ENCODE data around the gene TMTC2. TPM values are rescaled to one million over a fixed set of nuclear protein-coding genes. Genes with fewer than 3 reads are reported as not detected.

Gene TMTC2
- polyA plus RNA-seq, 1 donor = 46.4 TPM

DNA sequence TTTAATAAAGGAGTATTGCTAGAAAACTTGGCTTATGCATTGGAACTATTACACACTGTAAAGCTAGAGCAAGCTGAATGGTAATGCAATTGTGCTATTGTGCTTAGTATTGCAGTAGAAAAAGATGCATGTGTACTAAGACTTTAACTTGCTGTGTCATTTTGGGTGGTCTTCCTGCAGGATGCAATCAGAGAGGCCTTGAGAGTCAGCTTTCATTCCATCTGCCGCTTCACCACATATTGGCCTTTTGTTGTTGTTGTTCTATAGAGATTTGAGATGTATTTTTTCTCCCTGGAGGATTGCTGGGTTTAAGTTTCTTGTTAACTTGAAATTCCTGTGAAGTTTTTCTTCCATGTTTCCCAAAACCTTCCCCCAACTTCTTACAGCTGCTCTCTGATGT is 449.7 kb downstream of the TMTC2 start:
- no peak for DNase-seq

DNA sequence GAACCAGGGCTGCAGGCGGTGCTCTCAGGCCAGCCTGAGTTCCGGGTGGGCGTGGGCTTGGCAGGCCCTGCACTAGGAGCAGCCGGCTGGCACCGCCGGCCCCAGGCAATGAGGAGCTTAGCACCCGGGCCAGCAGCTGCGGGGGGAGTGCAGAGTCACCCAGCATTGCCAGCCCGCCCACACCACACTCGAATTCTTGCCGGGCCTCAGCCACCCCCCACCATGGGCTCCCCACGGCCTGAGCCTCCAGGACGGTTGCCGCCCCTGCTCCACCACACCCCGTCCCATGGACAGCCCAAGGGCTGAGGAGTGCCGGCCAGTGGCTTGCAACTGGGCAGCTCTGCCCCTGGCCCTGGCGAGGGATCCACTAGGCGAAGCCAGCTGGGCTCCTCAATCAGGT is 453.4 kb downstream of the TMTC2 start:
- no peak for DNase-seq

DNA sequence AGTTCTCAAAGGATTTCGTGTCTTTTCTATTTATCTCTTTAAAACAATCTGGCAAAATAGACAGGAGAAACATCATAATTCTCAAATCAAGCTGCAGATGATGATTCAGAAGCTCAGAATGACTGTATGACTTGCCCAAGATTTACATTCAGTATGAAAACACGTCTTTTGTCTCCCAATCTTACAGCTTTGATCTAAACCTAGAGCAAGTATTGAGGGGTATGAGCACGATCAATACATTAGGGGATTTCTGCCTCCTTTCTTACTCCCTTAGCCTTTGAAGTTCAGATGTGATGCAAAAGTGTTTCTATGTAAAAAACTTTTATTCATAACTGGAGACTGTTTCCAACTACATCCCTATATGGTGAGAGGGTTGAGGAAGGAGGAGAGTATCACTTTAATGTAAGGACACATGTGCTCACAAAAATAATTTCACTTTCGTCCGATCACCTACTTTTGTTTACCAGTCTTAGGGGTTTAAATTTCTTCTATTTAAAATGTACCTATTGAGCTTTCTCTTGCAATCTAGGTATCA is 454.8 kb downstream of the TMTC2 start:
- DNase-seq = no peak

DNA sequence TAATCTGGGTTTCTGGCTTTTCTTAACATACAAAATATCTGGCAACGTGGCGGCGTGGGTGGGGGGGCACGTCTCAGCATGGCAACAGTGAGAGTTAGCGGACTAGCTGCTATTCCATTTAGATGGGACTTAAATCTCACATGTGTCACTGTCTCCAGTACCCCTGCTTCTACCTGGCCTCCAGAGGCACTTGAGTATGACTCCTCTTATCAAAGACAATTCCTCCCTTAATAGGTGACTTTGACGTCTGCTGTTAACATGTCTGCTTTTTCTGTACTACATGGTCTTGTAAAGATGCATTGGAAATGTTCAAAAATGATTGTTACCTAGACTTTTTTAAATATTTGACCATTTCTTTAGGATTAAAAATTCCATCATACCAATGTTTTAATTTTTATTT is 456.2 kb downstream of the TMTC2 start:
- no peak for DNase-seq

DNA sequence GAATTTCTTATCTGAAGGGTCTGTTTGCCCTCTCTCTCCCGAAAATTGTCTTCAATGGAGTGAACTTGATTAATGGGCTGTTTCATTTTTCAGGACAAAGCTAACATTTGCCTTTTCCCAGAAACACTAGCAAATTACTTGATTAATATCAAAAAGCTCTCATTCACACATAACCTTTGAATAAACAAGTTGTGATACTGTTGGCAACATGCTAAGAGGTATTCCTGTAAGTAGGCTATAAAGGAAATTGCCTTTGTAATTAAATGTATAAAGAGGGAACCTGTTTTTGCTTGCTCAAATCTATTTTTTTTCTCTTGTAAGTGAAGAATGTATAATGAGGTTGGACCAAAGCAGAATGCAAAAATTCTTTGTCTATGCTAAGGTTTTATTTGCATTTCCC is 457.2 kb downstream of the TMTC2 start:
- DNase-seq = no peak

DNA sequence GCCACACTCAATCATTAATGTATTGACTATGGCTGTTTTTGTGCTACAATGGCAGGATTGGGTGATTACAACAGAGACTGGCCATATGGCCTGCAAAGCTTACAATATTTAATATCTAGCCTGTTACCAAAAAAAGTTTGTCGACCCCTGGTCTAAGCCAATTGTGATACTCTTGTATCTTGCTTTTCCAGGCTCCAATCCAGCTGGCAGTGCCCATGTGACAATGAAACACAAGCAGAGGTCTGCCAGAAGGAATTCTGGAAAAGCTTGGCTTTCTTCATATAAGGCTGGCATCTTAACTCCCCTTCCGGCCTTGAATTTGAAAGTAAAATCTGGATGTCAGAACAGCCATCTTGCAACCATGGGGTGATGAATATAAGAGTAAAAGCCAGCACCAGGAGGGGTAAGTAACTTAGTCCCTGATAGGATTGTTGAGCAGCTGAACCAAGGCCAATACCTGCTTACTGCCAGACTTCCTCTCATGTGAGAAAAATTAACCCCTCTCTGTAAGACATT is 458.7 kb downstream of the TMTC2 start:
- no peak for DNase-seq

DNA sequence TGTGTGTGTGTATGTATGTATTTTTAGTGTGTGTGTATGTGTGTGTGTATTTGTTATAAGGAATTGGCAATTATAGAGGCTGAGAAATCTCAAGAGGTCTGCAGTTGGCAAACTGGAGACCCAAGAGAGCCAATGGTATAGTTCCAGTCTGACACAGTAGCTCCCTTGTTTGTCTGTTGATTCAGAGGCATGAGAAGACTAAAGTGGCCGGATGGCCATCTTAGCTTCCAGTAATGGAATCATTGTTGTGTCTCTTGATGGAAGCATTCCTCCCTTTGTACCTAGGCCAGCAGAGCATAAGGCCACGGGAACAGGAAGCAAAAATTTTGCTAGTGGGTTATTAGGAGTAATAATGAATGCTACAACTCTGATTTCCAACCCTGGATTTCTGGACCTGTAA is 460.6 kb downstream of the TMTC2 start:
- DNase-seq = no peak

DNA sequence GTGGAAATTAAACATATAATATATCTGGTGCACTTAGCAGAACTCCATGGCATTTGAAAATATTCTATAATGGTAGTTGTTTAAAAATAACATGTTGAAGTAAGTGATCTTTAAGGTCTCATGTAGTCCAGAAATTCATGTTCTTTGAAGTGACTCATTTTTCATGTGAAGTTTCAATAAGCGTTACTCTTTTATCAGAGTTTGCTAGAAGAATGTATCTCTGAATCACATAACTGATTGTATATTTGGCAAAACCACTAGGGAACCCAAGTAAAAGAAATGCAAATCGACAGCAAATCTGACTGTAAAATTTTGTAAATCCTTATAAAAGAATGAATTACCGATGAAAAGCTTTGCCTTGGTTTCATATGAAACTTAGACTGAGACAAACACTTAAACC is 463.3 kb downstream of the TMTC2 start:
- DNase-seq = no peak

DNA sequence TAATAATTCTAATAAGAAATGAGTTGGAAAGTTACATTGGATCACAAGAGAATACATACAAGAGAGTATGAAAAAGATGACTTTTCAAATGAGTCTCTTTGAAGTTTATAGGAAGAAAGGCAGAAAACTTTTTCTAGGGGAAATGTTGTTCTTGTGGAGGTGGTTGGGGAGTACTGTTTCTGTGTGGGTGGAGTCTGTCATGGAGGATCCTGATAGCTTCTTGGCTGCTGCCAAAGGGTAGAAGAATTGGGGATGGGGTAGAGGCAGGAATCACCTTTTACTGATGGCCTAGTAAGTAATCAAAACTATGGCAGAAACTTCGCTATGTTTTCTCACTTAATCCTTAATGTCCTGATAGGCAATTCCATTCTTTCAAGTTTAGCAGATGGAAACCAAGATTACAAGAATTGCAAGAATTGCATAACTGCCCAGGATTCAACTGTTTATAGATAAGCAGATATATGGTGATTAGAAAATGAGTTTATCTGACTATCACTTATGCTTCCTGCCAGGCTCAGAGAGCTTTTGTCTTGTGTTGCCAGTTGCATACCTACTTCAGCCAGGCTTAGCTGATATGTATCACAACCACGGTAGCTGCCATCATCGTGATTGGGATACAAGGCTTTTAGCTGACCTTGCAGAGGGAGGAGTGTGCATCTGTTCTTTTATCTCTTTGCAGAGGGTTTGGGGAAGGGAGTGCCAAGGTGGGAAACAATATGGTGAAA is 463.9 kb downstream of the TMTC2 start:
- DNase-seq = no peak

DNA sequence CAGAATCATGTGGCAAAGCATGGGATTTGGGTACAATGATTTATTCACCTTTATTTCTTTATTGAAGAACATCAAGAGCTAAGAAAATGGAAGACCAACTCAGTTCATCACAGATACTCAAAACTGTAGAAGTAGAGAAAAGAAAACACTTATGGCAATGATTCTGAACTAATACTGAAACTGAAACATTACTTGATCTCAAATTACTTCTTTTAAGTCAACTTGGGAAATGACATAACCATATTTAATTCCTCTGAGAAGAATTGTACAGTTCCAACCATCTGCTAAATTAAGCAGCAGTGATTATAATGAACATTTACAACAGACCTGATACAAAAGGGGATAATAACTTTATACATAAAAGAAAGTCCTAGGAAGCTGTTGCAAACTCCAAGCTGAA is 466.5 kb downstream of the TMTC2 start:
- DNase-seq = no peak

DNA sequence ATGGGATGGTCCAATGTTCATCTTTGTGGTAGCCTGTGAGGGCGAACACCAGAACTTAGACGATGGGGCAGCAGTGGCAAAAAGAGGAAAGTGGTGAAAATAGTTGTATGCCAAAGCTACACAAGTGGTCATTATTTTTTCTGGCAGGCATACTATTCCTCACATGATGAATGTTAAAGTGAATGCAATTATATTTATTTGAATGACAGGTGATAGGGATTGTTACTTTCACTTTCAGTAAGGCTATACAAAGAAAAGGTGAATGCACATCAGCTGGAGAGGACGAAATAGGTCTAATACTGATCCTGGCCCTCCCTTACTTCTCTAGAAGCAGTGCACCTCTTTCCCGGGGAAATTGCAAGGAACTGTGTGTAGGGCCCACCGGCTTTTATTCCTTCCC is 470.1 kb downstream of the TMTC2 start:
- no peak for DNase-seq

DNA sequence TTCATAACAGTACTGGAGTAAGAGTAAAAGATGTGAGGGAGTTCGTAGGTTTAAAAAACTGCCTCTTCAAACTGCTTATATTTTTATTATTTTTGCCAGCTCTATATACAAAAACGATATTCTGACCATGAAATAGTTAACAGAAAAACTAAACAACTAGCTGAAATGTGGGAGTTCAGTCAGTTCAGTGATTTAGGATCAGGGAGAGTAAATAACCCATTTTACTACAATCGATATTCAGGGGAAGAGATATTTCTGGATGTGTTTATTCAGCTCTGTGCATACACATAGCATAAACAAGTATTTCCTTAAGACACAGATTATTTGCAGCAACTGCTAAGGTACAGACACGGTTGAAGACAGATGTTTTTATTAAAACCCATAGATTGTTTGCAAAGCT is 470.9 kb downstream of the TMTC2 start:
- DNase-seq = no peak

DNA sequence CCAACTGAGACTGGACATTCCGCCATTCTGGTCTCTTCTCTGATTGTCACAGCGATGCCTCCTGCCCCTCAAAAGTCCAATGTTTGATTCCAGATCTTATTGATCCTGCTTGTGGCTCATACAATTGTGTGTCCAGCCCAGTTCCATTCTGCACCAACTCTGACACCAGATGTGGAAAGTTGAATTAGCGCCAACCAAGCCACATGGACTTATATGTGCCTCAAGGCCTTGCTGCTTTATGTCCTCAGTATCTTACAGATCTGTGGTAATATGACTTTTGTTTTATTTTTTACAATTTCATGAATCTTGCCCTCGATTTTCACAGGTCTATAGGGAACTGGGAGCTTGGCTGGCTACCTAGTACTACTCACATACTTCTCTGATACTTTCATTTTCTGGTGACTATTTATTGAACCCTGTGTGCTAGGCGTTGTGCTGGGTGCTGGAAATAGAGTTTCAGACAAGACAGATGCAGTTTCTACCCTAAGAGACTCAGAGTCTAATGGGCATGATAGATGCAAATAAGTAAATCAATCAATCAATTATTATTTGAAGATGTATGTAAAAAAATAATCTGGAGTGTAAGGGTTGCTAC is 472.0 kb downstream of the TMTC2 start:
- no peak for DNase-seq

DNA sequence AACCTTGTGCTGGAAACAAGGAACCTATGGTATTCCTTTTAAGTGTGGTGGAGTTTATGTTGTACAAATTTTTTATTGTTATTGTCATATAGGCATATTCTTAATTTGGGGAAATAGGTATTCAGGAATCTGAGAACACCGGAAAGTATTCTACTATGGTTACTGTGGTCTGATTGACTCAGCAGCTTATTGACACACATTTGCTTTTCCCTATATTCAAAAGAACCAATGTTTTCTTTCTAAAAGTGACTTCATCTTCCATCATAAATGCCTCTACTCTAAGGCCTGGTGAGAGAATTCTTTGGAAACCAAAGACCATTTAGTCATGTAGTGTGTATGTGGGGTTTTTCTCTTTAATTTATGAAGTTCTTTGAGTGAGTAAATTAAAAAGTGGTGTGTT is 474.8 kb downstream of the TMTC2 start:
- no peak for DNase-seq

DNA sequence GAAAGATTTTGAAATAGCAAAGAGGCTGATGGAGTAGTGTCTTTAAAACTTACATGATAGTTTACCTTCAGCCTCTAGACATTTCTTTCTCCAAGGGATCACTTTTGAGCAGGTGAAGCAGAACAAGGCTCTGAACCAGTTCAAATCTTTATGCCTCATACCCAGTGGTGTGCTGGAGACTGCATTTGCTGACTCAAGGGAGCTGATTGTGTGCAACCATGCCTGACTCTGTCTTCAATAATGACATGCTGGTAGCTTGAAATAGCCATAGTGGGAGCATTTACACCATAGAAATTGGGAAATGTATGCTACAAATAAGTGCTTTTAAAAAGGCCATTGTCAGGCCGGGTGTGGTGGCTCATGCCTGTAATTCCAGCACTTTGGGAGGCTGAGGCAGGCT is 482.0 kb downstream of the TMTC2 start:
- no peak for DNase-seq

DNA sequence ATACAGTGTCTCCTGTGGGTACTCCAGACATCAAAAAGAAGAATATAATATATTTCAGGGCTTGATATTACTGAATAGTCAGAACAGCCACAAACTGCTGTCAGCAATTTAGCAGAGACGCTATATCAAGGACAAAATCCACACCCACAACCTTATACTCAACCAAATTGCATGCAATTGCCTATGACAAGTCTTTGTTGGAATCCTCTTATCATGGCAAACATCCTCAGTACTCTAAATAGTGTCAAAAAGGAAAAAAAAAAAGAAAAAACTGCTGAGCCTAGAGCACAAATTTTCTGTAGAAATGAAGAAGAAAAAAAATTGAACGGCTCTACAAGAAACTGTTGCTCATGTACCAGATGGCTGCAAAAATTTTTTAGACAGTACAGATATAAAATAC is 485.7 kb downstream of the TMTC2 start:
- no peak for DNase-seq

DNA sequence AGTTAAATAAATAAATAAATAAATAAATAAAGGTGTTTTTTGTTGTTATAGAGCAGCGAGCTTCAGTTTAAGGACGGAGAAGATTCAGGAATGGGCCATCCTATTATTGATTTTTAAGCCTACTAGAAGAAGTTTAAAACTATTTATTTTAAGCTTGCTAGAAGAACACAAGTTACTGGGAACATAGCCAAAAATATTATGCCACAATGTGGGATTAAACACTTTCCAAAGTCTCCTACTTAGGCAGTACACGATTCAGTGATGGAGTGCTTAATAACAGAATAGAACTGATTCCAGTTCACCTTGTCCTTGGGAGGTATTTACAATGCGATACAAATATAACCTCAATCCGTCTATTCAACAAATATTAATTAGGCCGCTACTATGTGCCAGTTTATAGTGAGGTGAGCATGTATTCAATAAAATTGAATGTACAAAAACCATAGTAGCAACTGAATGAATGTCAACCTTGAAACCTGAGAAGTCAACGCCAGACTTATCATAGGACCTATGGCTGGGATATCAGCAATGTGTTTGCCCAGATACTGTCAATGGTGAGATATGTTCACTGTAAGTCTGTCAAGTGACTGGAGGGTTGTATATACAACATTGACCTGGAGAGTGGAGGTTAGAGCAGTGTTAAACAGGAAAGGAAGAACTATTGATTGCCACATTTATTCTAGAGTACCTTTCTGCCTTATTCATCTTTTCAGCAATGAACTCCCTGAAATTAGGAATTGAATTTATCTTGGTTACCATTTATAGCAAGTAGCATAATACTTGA is 486.4 kb downstream of the TMTC2 start:
- no peak for DNase-seq

DNA sequence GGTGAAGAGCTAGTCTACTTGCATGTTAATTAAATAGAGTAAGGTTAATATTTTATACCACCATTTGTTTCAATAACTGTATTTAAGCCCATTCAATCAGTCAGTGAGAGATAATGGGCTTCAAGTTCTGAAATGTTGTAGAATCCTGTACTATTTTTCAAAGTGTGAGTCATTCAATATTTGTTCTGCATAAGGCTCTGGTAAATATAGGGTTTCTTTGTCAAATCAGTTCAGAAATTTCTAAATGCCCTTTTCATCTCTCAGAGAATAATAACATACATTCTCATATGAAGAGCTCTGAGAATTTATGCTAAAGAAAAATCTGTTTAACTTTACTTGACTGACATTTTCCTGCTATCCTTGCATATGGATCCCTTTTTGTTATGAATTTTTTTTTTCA is 493.3 kb downstream of the TMTC2 start:
- no peak for DNase-seq

DNA sequence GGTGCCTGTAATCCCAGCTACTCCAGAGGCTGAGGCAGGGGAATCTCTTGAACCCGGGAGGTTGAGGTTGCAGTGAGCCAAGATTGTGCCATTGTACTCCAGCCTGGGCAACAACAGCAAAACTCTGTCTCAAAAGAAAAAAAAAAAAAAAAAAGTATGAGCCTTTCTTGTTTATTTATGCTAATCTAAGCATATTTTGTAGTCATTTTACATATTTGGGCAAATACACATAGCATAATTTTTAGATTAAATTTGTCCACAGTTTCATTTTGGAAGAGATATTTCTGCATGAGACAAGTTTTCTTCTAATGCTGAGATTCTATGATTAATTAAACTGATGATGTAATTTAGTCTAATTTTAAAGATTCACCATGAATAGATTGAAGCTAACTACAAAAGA is 494.4 kb downstream of the TMTC2 start:
- DNase-seq = no peak

DNA sequence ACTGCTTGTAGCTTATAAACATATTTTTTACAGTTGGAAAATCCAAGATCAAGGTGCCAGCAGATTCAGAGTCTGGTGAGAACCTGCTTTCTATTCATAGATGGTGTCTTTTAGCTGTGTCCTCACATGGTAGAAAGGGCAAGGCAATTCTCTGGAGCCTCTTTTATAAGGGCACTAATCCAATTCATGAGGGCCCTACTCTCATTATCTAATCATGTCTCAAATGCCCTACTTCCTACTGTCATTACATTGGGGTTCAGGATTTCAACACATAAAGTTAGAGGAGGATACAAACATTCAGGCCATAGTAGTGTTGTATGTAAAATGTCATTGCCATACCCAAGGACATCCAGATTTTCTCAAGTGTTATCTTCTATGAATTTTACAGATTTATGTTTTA is 496.4 kb downstream of the TMTC2 start:
- DNase-seq = no peak

Measured in left kidney (tissue), 2 donors.